Measurements from ENCODE around the gene WDFY1.
A peak's percentile ranks its signal among the peaks of the same experiment; 100 is the strongest.

WDFY1 gene

GRCh38 chr2:223846515-223846914 is 98.6 kb downstream of the WDFY1 start:
- no peak overlapping the region for H3K4me2 ChIP-seq (ENCODE audit: low read length)
- H3K9me3 ChIP-seq (ENCODE audit: control insufficient read depth, low read length) = no peaks in the 10 kb centered on the region
- H3K4me1 ChIP-seq = no peaks in the 10 kb centered on the region
- no peaks in the 10 kb centered on the region for H3K27me3 ChIP-seq (ENCODE audit: control insufficient read depth, insufficient read depth, low read length)
- no peak for TF ChIP-seq CTCF (IDR thresholded peaks at IDR 0.05)
- no peaks in the 10 kb centered on the region for H3K79me2 ChIP-seq
- H3K27ac ChIP-seq = no peak overlapping the region
- no peak overlapping the region for H2AFZ ChIP-seq
- H3K9ac ChIP-seq = no peak overlapping the region
- no peak overlapping the region for H3K4me3 ChIP-seq (ENCODE audit: low read depth, low read length)
- H3K36me3 ChIP-seq (ENCODE audit: control insufficient read depth, insufficient read depth, low read length) = no peaks in the 10 kb centered on the region

DNA sequence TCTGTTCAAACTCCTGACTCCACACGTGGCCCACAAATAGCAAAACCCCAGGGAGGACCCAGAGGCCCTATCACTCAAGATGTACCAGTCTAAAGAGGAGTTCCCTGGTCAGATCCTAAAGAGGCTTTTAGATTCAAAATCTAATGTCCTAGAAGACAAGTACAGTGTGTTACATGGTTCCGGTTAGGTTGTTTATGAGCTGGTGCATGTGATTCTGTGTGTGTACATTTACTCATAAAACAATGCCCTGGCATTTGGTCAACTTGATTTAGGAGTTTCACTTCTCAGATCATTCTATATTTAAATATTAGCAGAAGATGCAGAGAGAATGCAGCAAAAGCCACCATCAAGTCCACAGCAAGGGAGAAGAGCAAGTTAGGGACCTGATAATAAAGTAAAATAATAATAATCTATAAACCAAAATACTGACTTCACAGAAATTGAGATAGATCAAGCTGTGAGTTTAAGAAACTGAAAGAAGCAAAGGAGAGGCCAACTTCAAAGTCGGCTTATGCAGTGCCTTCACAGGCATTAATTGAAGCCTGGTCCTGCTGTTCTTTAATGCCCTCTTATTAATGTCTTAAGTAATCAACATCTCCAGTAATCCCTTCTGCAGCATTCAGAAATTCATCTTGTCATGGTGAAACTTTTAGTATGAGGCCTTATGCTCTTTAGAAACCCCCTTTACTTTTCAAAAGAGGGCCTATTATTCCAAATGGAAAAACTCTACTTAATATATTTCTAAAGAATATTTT is 103.5 kb downstream of the WDFY1 start:
- H3K79me2 ChIP-seq = no peaks in the 10 kb centered on the region

GRCh38 chr2:223837287-223838061 is 107.7 kb downstream of the WDFY1 start, which contains the start of gene AP1S3:
Gene AP1S3 (minus strand): TSS chr2:223837582. CDS start chr2:223837450, 132 bp downstream.
- Histone ChIP-seq H3K79me2 (no peaks in the 10 kb centered on the region), H3K4me2 (ENCODE audit: low read length) (peak within 1 kb of the TSS; percentile 93), H3K9ac (no peak within 1 kb of the TSS), H3K27ac (peak within 1 kb of the TSS; percentile 33), H3K9me3 (ENCODE audit: control insufficient read depth, low read length) (no peaks in the 10 kb centered on the region), H3K4me1 (no peaks in the 10 kb centered on the region), H3K36me3 (ENCODE audit: control insufficient read depth, insufficient read depth, low read length) (no peaks in the 10 kb centered on the region), H3K27me3 (ENCODE audit: control insufficient read depth, insufficient read depth, low read length) (no peaks in the 10 kb centered on the region), H2AFZ (peak within 1 kb of the TSS; percentile 72), H3K4me3 (ENCODE audit: low read depth, low read length) (peak within 1 kb of the TSS; percentile 81)
- TF ChIP-seq CTCF (IDR thresholded peaks at IDR 0.05) = no peak

More for the DNA sequence above, 103.5 kb downstream of the WDFY1 start:
- H3K4me3 ChIP-seq (ENCODE audit: low read depth, low read length) = no peak overlapping the region
- no peak for TF ChIP-seq CTCF (IDR thresholded peaks at IDR 0.05)
- no peaks in the 10 kb centered on the region for H3K36me3 ChIP-seq (ENCODE audit: control insufficient read depth, insufficient read depth, low read length)
- no peak overlapping the region for H3K27ac ChIP-seq
- no peaks in the 10 kb centered on the region for H3K4me1 ChIP-seq
- H3K27me3 ChIP-seq (ENCODE audit: control insufficient read depth, insufficient read depth, low read length) = no peaks in the 10 kb centered on the region
- no peak overlapping the region for H3K9ac ChIP-seq
- H2AFZ ChIP-seq = no peak overlapping the region
- no peak overlapping the region for H3K4me2 ChIP-seq (ENCODE audit: low read length)
- no peaks in the 10 kb centered on the region for H3K9me3 ChIP-seq (ENCODE audit: control insufficient read depth, low read length)

GRCh38 chr2:223835701-223836532 is 109.2 kb downstream of the WDFY1 start:
- Histone ChIP-seq H3K9me3 (ENCODE audit: control insufficient read depth, low read length) (no peaks in the 10 kb centered on the region), H2AFZ (no peak overlapping the region), H3K4me3 (ENCODE audit: low read depth, low read length) (no peak overlapping the region), H3K36me3 (ENCODE audit: control insufficient read depth, insufficient read depth, low read length) (no peaks in the 10 kb centered on the region), H3K4me1 (no peaks in the 10 kb centered on the region), H3K4me2 (ENCODE audit: low read length) (no peak overlapping the region), H3K79me2 (no peaks in the 10 kb centered on the region), H3K27me3 (ENCODE audit: control insufficient read depth, insufficient read depth, low read length) (no peaks in the 10 kb centered on the region), H3K27ac (no peak overlapping the region), H3K9ac (no peak overlapping the region)
- TF ChIP-seq CTCF (IDR thresholded peaks at IDR 0.05) = no peak

Data from parathyroid adenoma (tissue), 2 donors.